H1 (cell line): ENCODE results near the gene ASTN2. TPM values are rescaled to one million over a fixed set of nuclear protein-coding genes. Genes with fewer than 3 reads are reported as not detected.

Experiments used
- BCL11A ChIP-seq, 2 experiments: IDR thresholded peaks; one replicate each; pipeline ENCODE4 v1.6.1; 2011; ENCODE audit warnings: low read depth in 2 of 2, low read length in 2 of 2, mild to moderate bottlenecking in 2 of 2
- GTF2F1 ChIP-seq: IDR thresholded peaks from 2 replicates; pipeline ENCODE4 v1.6.1; 2012; ENCODE audit warnings: low read depth, low read length, improper control_type of control experiment, borderline replicate concordance
- NRF1 ChIP-seq: IDR thresholded peaks from 2 replicates; pipeline ENCODE4 v1.6.1; 2011; ENCODE audit warnings: mild to moderate bottlenecking, low read depth, low read length, improper control_type of control experiment
- POLR2AphosphoS5 ChIP-seq: IDR thresholded peaks from 2 replicates; pipeline ENCODE4 v1.6.1; 2011; ENCODE audit warnings: low read depth, low read length
- RAD21 ChIP-seq, 2 experiments: IDR thresholded peaks in 1 of 2; conservative IDR thresholded peaks in 1 of 2; 2 replicates each; pipeline ENCODE4 v1.6.1; 2011; ENCODE audit warnings: low read depth in 2 of 2, low read length in 2 of 2, improper control_type of control experiment in 1 of 2, inconsistent platforms in 1 of 2, mild to moderate bottlenecking in 1 of 2, moderate library complexity in 1 of 2
- RFX5 ChIP-seq: IDR thresholded peaks from 2 replicates; pipeline ENCODE4 v1.6.1; 2011; ENCODE audit warnings: low read depth, low read length, improper control_type of control experiment, borderline replicate concordance
- RXRA ChIP-seq: IDR thresholded peaks from 2 replicates; pipeline ENCODE4 v1.6.1; 2011; ENCODE audit warnings: low read depth, mild to moderate bottlenecking, low read length, moderate library complexity; ENCODE audit not compliant: insufficient read depth
- TAF7 ChIP-seq: optimal IDR thresholded peaks from 2 replicates; pipeline ENCODE3; 2011; ENCODE audit warnings: low read depth, mild to moderate bottlenecking, inconsistent platforms, low read length, moderate library complexity, borderline replicate concordance
- polyA plus RNA-seq, 7 experiments: library from polyadenylated mRNA; depleted of rRNA in 3 of 7; stranded (reverse) in 5 of 7; unstranded in 2 of 7; fragments of >200 nt in 5 of 7; fragments of 200-250 nt in 2 of 7; gene quantifications; 1 replicate in 5 of 7; 2 replicates in 1 of 7; 4 replicates in 1 of 7; pipeline versions ENCODE4 v1.2.1 to v1.2.3, GENCODE V29; 2011 to 2013; ENCODE audit warnings: missing spikeins in 2 of 7, mixed read lengths in 2 of 7
- total RNA-seq: library from RNA; stranded (reverse); fragmentation: NEBNext Ultra II Directional; extraction: Animal tissue kit (Norgen Biotek cat#: 25700); gene quantifications from 2 replicates; pipeline ENCODE4 v1.2.1, GENCODE V29; 2021
- TF ChIP-seq, protein P1 (sequence below): fragments of 300-600 bp; sonication (generic); IDR thresholded peaks from 2 replicates; pipeline ENCODE4 v1.7.1; 2012; ENCODE audit warnings: low read length, moderate library complexity, mild to moderate bottlenecking, inconsistent platforms; ENCODE audit not compliant: insufficient replicate concordance

Gene ASTN2
- total and polyA plus RNA-seq, 2 of the 8 experiments (the other 6 are each of a cell fraction or from before 2014, with no cell fraction given), result 8.2 to 13.7 TPM

DNA sequence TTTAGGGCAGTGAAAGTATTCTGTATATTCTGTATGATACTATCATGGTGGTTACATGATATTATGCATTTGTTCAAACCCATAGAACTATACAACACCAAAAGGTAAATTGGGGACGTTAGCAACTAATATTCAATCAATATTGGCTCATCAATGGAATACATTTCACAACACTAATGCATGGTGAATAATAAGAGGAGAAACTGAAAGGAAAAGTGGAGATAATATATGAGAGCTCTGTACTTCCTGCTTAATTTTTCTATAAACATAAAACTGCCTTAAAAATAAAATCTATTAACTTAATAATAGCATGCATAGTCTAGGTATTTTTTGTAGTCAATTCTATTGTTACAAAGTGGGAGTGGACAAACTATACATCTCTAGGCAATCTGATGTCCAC, 661.5 kb downstream of the ASTN2 start (continued):
- TF ChIP-seq, protein P1, sequence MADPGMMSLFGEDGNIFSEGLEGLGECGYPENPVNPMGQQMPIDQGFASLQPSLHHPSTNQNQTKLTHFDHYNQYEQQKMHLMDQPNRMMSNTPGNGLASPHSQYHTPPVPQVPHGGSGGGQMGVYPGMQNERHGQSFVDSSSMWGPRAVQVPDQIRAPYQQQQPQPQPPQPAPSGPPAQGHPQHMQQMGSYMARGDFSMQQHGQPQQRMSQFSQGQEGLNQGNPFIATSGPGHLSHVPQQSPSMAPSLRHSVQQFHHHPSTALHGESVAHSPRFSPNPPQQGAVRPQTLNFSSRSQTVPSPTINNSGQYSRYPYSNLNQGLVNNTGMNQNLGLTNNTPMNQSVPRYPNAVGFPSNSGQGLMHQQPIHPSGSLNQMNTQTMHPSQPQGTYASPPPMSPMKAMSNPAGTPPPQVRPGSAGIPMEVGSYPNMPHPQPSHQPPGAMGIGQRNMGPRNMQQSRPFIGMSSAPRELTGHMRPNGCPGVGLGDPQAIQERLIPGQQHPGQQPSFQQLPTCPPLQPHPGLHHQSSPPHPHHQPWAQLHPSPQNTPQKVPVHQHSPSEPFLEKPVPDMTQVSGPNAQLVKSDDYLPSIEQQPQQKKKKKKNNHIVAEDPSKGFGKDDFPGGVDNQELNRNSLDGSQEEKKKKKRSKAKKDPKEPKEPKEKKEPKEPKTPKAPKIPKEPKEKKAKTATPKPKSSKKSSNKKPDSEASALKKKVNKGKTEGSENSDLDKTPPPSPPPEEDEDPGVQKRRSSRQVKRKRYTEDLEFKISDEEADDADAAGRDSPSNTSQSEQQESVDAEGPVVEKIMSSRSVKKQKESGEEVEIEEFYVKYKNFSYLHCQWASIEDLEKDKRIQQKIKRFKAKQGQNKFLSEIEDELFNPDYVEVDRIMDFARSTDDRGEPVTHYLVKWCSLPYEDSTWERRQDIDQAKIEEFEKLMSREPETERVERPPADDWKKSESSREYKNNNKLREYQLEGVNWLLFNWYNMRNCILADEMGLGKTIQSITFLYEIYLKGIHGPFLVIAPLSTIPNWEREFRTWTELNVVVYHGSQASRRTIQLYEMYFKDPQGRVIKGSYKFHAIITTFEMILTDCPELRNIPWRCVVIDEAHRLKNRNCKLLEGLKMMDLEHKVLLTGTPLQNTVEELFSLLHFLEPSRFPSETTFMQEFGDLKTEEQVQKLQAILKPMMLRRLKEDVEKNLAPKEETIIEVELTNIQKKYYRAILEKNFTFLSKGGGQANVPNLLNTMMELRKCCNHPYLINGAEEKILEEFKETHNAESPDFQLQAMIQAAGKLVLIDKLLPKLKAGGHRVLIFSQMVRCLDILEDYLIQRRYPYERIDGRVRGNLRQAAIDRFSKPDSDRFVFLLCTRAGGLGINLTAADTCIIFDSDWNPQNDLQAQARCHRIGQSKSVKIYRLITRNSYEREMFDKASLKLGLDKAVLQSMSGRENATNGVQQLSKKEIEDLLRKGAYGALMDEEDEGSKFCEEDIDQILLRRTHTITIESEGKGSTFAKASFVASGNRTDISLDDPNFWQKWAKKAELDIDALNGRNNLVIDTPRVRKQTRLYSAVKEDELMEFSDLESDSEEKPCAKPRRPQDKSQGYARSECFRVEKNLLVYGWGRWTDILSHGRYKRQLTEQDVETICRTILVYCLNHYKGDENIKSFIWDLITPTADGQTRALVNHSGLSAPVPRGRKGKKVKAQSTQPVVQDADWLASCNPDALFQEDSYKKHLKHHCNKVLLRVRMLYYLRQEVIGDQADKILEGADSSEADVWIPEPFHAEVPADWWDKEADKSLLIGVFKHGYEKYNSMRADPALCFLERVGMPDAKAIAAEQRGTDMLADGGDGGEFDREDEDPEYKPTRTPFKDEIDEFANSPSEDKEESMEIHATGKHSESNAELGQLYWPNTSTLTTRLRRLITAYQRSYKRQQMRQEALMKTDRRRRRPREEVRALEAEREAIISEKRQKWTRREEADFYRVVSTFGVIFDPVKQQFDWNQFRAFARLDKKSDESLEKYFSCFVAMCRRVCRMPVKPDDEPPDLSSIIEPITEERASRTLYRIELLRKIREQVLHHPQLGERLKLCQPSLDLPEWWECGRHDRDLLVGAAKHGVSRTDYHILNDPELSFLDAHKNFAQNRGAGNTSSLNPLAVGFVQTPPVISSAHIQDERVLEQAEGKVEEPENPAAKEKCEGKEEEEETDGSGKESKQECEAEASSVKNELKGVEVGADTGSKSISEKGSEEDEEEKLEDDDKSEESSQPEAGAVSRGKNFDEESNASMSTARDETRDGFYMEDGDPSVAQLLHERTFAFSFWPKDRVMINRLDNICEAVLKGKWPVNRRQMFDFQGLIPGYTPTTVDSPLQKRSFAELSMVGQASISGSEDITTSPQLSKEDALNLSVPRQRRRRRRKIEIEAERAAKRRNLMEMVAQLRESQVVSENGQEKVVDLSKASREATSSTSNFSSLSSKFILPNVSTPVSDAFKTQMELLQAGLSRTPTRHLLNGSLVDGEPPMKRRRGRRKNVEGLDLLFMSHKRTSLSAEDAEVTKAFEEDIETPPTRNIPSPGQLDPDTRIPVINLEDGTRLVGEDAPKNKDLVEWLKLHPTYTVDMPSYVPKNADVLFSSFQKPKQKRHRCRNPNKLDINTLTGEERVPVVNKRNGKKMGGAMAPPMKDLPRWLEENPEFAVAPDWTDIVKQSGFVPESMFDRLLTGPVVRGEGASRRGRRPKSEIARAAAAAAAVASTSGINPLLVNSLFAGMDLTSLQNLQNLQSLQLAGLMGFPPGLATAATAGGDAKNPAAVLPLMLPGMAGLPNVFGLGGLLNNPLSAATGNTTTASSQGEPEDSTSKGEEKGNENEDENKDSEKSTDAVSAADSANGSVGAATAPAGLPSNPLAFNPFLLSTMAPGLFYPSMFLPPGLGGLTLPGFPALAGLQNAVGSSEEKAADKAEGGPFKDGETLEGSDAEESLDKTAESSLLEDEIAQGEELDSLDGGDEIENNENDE, result no peak
- TF ChIP-seq TAF7 (no peak), NRF1 (no peak), GTF2F1 (no peak), POLR2AphosphoS5 (no peak), RXRA (no peak), BCL11A (IDR thresholded peaks at IDR 0.05; ENCODE audit: low read depth in 2 of 2, low read length in 2 of 2) (no peak), RAD21 (IDR thresholded peaks at IDR 0.05 in 1 of 2, conservative IDR thresholded peaks at IDR 0.05 in 1 of 2; ENCODE audit: low read depth in 2 of 2, low read length in 2 of 2) (no peak), RFX5 (no peak)
- TF ChIP-seq, all 59 proteins: peak for 0
